BLaER1 treated with 17β-estradiol and CSF1 and Interleukin-3, amounts not matched to agents 10 nM and 100 nM (cell line): ENCODE measurements around the gene SNAPC2.

ENCODE experiments used
- H3K27ac ChIP-seq, 11 experiments: shearing (Covaris generic); formaldehyde crosslinking; 2 replicates each; pipeline ENCODE4 v1.8.1; 2022
- H3K27me3 ChIP-seq, 11 experiments: shearing (Covaris generic); formaldehyde crosslinking; 2 replicates each; pipeline ENCODE4 v1.8.1; 2022
- H3K36me3 ChIP-seq, 11 experiments: shearing (Covaris generic); formaldehyde crosslinking; 2 replicates each; pipeline ENCODE4 v1.8.1; 2022
- H3K4me1 ChIP-seq, 10 experiments: shearing (Covaris generic); formaldehyde crosslinking; 2 replicates each; pipeline ENCODE4 v1.8.1; 2022
- H3K4me2 ChIP-seq, 11 experiments: shearing (Covaris generic); formaldehyde crosslinking; 2 replicates each; pipeline ENCODE4 v1.8.1; 2022
- H3K4me3 ChIP-seq, 10 experiments: shearing (Covaris generic); formaldehyde crosslinking; 2 replicates each; pipeline ENCODE4 v1.8.1; 2022
- H3K9ac ChIP-seq, 11 experiments: shearing (Covaris generic); formaldehyde crosslinking; 2 replicates each; pipeline ENCODE4 v1.8.1; 2022
- H3K9me3 ChIP-seq, 11 experiments: shearing (Covaris generic); formaldehyde crosslinking; replicated peaks in 1 of 11; 2 replicates each; pipeline ENCODE4 v1.8.1; 2022
- H4K20me1 ChIP-seq, 11 experiments: shearing (Covaris generic); formaldehyde crosslinking; 2 replicates each; pipeline ENCODE4 v1.8.1; 2022
- Cebpa-rat ChIP-seq, 11 experiments: shearing (Covaris generic); IDR thresholded peaks; 2 replicates each; pipeline ENCODE4 v1.8.1; 2022

The SNAPC2 gene

DNA sequence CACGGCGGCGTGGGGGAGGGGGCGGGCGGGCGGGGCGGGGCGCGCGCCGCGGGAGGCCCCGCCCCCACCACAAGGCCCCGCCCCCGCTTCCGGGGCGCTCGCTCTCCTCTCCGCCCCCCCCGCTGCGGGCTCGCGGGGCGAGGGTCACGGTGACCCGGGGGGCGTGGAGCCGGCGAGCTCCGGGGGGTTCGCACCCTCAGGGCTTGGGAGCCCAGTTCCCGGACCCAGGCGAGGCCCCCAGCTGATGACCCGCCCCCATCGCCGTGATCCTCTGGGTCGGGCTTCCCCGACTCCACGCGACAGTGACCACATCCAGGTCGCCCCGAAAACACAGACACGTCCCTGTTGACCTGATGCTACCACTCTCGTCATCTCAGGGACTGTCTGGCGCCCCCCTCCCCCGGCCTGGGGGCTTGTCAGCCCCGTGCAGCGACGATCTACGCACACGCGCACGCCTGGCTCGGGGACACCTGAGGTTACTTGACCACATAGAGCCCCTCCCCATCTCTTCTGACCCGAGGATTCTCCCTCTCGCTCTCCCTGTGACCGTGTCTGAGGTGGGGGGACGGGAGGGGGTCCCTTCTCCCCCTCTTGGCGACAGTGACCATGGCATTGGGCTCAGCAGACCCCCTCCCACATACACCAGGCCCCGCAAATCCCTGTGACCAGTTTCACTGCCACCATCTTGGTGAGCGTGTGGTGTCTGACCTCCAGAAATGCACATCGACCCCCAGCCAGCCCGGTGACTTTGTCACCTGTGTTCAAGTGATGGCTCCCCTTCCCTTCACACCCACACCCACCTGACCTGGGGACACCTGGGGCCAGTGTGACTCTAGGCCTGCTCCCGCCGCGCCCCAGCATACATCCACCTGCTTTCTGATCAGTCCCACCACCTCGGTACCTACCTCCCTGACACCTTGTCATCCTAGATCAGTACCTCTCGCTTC lies 15.8 kb upstream of the SNAPC2 start:
- no peaks in the 10 kb centered on the region for H3K27me3 ChIP-seq
- peak overlapping the region; percentile 75 to 97 (median 90) for H3K4me3 ChIP-seq
- H4K20me1 ChIP-seq, result peaks cover 51 to 54% (median 53%) of the 10 kb centered on the region in 11 experiments
- H3K36me3 ChIP-seq, result peaks cover 3 to 29% (median 17%) of the 10 kb centered on the region in 11 experiments; a peak in 17 of 22 replicates
- peak overlapping the region; percentile 79 to 92 (median 87) for H3K9ac ChIP-seq
- H3K9me3 ChIP-seq, result no peaks in the 10 kb centered on the region
- peak overlapping the region; percentile 90 to 100 (median 99) for H3K4me2 ChIP-seq
- peak overlapping the region; percentile 69 to 90 (median 83) for H3K27ac ChIP-seq
- H3K4me1 ChIP-seq, result peaks cover 47 to 73% (median 63%) of the 10 kb centered on the region in 10 experiments
- no peak for TF ChIP-seq Cebpa-rat (IDR thresholded peaks at IDR 0.05)

DNA sequence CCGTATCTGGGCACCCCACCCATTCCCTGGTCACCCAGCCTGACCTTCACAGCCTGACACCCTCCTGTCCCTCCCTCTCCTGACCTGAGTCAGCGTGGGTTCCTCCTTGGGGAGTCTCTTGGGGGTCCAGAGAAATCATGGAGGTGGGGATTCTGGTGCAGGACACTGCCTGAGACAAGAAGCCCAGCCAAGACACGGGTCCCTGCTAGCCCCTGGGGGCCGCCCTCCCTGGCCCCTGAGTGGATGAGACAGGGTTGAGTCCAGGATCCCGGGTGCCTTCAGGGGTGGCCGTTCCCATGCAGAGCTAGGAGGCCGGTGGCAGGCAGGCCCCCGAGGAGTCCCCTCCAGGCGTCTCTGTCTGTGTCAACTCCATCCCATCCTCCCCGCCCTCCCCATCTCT lies 14.9 kb upstream of the SNAPC2 start:
- Histone ChIP-seq H4K20me1 (peaks cover 60 to 63% (median 63%) of the 10 kb centered on the region in 11 experiments), H3K4me1 (peaks cover 47 to 75% (median 73%) of the 10 kb centered on the region in 10 experiments), H3K36me3 (peaks cover 9 to 37% (median 22%) of the 10 kb centered on the region in 11 experiments), H3K27ac (peak overlapping the region in 1 of 11 experiments; percentile 83; a peak in 3 of 22 replicates), H3K4me2 (peak overlapping the region; percentile 90 to 100 (median 99)), H3K9me3 (no peaks in the 10 kb centered on the region), H3K9ac (peak overlapping the region; percentile 79 to 92 (median 87); a peak in 20 of 22 replicates), H3K4me3 (peak overlapping the region; percentile 75 to 97 (median 90); a peak in 17 of 20 replicates), H3K27me3 (no peaks in the 10 kb centered on the region)
- no peak for TF ChIP-seq Cebpa-rat (IDR thresholded peaks at IDR 0.05)

DNA sequence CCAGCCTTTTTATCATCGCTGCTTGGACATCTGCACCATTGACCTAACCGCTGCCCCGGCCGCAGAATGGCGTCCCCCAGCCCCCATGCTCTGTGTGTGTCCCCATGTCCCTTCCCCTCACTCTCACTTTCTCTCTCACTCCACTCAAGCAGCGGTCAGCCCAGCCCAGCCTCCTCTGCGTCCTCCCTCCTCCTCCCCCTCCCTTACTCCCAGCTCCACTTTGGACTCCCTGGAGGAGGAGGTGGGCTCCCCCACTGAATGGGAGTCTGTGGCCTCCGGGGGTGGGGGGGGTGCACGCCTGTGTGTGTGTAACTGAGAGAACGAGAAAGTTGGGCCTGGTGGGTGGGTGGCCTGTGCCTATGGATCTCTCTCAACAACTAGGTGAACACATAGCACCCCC lies 14.3 kb upstream of the SNAPC2 start:
- no peak for TF ChIP-seq Cebpa-rat (IDR thresholded peaks at IDR 0.05)
- Histone ChIP-seq H3K9me3 (no peaks in the 10 kb centered on the region), H3K4me1 (peaks cover 47 to 81% (median 79%) of the 10 kb centered on the region in 10 experiments), H3K27ac (no peak overlapping the region), H4K20me1 (peaks cover 66 to 69% (median 68%) of the 10 kb centered on the region in 11 experiments), H3K27me3 (no peaks in the 10 kb centered on the region), H3K36me3 (peaks cover 15 to 43% (median 28%) of the 10 kb centered on the region in 11 experiments), H3K4me2 (peak overlapping the region; percentile 90 to 100 (median 99)), H3K4me3 (peak overlapping the region in 1 of 10 experiments; percentile 75; a peak in 1 of 20 replicates), H3K9ac (peak overlapping the region in 10 of 11 experiments; percentile 21 to 92 (median 87); a peak in 17 of 22 replicates)

DNA sequence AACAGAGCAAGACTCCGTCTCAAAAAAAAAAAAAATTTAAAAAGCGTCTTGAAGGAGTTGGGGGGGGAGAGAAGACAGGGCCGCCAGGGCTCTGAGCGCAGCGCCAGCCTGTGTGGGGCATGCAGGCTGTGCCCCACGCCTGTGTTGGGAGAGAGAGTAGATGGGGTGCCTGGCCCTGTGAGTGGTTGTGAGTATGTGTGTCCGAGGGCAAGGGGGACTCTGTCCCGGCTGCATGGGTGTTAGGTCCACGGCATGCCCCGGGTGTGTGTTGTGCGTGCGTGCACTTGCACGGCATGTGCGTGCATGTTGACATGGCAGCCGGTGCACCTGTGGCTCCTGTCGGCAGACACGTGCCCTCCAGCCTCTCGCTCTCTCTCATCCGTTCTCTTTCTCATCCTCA lies 13.0 kb upstream of the SNAPC2 start:
- no peak for TF ChIP-seq Cebpa-rat (IDR thresholded peaks at IDR 0.05)
- H3K36me3 ChIP-seq, result peaks cover 27 to 55% (median 40%) of the 10 kb centered on the region in 11 experiments
- H3K4me3 ChIP-seq, result peak overlapping the region in 2 of 10 experiments; percentile 7 to 36; a peak in 2 of 20 replicates
- no peaks in the 10 kb centered on the region for H3K9me3 ChIP-seq
- H3K27ac ChIP-seq, result peak overlapping the region in 2 of 11 experiments; percentile 12 to 30; a peak in 1 of 22 replicates
- peak overlapping the region; percentile 66 to 100 (median 99) for H3K4me2 ChIP-seq
- peak overlapping the region in 9 of 11 experiments; percentile 23 to 65 (median 52); a peak in 14 of 22 replicates for H3K9ac ChIP-seq
- peaks cover 79 to 81% (median 81%) of the 10 kb centered on the region in 11 experiments for H4K20me1 ChIP-seq
- H3K4me1 ChIP-seq, result peaks cover 57 to 91% (median 89%) of the 10 kb centered on the region in 10 experiments
- H3K27me3 ChIP-seq, result peaks cover 0 to 7% (median 0%) of the 10 kb centered on the region in 11 experiments; a peak in 2 of 22 replicates

DNA sequence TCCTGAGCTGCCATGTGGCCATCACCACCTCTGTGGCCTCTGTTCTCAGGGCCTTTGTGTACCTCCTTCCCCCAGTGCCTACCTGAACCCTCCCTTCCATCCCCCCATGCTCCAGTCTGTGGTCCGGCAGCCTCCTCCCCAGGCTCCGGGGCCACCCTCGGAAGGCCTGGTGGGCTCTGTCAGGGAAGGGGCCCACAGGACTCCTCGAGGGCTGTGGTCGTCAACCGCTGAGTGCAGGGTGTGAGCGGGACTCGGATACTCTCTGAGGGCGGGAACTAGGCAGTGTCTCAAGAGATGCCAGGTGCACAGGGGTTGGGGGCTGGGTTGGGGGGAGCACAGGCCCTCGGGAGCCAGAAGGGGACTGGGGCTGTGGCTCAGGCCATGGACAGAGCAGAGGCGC lies 12.6 kb upstream of the SNAPC2 start:
- Histone ChIP-seq H3K4me3 (peak overlapping the region in 2 of 10 experiments; percentile 7 to 36; a peak in 2 of 20 replicates), H3K9ac (peak overlapping the region in 8 of 11 experiments; percentile 23 to 65 (median 55); a peak in 13 of 22 replicates), H4K20me1 (peaks cover 82 to 86% (median 84%) of the 10 kb centered on the region in 11 experiments), H3K4me2 (peak overlapping the region; percentile 66 to 100 (median 99)), H3K9me3 (no peaks in the 10 kb centered on the region), H3K4me1 (peaks cover 54 to 90% (median 88%) of the 10 kb centered on the region in 10 experiments), H3K27me3 (peaks cover 0 to 9% (median under 1%) of the 10 kb centered on the region in 11 experiments; a peak in 7 of 22 replicates), H3K27ac (peak overlapping the region in 2 of 11 experiments; percentile 12 to 30; a peak in 1 of 22 replicates), H3K36me3 (peaks cover 29 to 57% (median 41%) of the 10 kb centered on the region in 11 experiments)
- no peak for TF ChIP-seq Cebpa-rat (IDR thresholded peaks at IDR 0.05)

DNA sequence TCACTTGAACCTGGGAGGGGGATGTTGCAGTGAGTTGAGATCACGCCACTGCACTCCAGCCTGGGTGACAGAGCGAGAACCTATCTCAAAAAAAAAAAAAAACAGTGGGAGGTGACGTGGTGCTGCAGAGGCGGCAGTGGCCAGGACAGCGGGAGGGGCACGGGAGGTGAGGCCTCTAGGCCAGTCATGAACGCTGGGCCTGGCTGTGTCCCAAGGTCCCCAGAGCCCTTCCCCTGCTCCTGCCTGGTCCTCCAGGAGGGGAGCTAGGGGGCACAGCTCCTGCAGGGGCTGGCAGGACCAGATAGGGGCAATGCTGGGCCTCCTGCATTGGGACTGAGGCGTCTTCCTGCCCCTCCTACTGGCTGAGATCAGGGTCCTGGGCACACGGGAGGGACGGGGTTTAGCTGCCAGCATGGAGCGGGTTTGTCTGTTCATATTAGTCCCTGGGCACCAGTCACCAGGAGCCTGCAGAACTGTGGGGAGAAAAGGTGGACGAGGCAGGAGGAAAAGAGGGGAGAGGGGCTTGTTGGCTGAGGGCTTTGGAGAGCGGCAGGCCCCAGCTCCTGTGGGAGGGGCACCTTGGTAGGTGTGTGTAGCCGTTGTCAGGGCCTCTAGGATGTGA lies 11.9 kb upstream of the SNAPC2 start:
- Histone ChIP-seq H3K27me3 (peaks cover 3 to 15% (median 6%) of the 10 kb centered on the region in 11 experiments; a peak in 19 of 22 replicates), H3K4me3 (no peak overlapping the region), H3K9me3 (no peaks in the 10 kb centered on the region), H3K4me2 (peak overlapping the region; percentile 66 to 100 (median 99); a peak in 19 of 22 replicates), H3K4me1 (peaks cover 49 to 90% (median 89%) of the 10 kb centered on the region in 10 experiments), H3K9ac (peak overlapping the region in 4 of 11 experiments; percentile 7 to 65 (median 65); a peak in 8 of 22 replicates), H4K20me1 (peaks cover 88 to 92% (median 90%) of the 10 kb centered on the region in 11 experiments), H3K36me3 (peaks cover 29 to 59% (median 45%) of the 10 kb centered on the region in 11 experiments), H3K27ac (no peak overlapping the region; a peak in 1 of 22 replicates)
- no peak for TF ChIP-seq Cebpa-rat (IDR thresholded peaks at IDR 0.05)

DNA sequence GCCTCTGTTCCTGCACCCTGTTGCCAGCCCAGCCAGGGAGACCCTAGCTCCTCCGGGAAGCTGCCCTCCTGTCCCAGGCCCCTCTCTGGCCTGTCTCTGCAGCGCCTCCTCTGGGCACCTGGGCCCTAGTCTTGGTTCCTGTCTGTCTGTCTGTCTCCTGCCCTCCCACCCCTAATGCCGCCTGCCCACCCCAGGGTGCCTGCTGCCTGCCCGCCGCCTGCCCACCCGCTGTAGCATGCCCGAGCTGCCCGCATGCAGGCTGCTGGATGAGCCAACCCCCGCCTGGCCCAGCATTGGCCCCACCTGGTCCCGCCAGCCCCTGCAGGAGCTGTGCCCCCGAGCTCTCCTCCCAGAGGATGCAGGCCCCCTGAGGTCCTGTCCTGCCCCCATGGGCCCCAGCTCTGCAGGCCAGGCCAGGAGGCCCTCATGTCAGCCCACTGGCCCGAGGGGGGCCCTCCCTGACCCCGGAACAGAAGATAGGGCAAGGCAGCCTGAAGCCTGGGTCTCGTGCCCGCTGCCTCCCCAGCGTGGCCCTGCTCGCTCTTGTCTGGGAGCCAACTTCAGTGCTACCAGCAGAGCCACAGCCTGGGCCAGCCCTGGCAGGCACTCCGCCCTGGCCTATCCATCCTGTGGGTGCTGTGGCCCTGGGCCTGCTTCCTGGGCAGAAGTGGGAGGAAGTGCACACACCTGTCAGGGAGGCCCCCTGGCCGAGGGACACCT lies 11.2 kb upstream of the SNAPC2 start:
- Histone ChIP-seq H3K4me1 (peaks cover 49 to 96% (median 92%) of the 10 kb centered on the region in 10 experiments), H3K9ac (peak overlapping the region in 3 of 11 experiments; percentile 7 to 65 (median 65); a peak in 4 of 22 replicates), H3K27ac (no peak overlapping the region), H3K27me3 (peaks cover 10 to 22% (median 14%) of the 10 kb centered on the region in 11 experiments), H4K20me1 (peaks cover 95 to 99% (median 98%) of the 10 kb centered on the region in 11 experiments), H3K4me2 (peak overlapping the region in 9 of 11 experiments; percentile 1 to 100 (median 97); a peak in 13 of 22 replicates), H3K36me3 (peaks cover 29 to 66% (median 50%) of the 10 kb centered on the region in 11 experiments), H3K9me3 (no peaks in the 10 kb centered on the region), H3K4me3 (no peak overlapping the region)
- no peak for TF ChIP-seq Cebpa-rat (IDR thresholded peaks at IDR 0.05)
